Activated T-cell treated with anti-CD3 and anti-CD28 coated beads, Interleukin-2, amount 50 U/mL, for 1 hour (primary cell): Measurements from ENCODE around the gene SLC39A5.
"Not testable (repeated sequence)": the region's sequence is repeated elsewhere in the genome, so short reads cannot be mapped to it uniquely, and the experiment has no call there.

Source experiments
- DNase-seq: peaks from one replicate; pipeline ENCODE4 v3.0.0-alpha.2; 2020

SLC39A5 gene

DNA sequence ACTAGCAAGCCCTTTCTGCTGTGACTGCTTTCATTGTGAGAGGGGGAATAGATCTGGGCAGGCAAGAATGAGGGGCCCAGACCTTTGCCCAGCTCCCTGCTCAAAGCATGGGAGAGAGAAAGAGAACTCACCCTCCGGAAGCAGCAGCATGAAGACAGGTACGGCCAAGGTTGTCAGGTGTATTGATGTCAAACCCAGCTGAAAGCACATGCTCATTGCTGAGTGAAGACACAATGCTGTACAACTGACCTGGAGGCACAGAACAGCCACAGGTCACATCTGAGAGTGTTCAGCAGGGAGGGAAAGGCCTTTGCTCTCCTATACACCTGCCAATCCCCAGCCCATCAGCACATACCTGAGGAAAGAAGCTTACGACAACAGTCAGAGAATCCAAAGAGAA lies 22.8 kb downstream of the SLC39A5 start:
- no peak for DNase-seq

DNA sequence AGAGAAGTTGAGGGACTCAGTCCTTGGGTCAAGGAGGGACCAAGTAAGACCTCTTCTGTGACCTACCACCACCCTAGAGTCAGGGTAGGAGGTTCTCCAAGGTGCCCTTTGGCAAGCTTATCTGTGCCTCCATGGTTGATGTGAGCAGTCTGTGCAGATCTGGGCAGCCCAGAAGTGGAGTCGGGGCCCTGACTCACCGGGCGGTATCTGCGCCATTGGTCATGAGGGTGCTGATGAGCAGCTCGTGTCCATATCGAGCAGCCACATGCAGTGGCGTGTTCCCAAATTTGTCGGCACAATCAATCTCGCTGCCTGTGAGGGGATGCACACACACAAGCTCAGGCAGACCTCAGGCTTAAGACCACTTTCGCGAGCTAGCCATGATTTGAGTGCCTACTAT lies 23.2 kb downstream of the SLC39A5 start:
- DNase-seq, result no peak

DNA sequence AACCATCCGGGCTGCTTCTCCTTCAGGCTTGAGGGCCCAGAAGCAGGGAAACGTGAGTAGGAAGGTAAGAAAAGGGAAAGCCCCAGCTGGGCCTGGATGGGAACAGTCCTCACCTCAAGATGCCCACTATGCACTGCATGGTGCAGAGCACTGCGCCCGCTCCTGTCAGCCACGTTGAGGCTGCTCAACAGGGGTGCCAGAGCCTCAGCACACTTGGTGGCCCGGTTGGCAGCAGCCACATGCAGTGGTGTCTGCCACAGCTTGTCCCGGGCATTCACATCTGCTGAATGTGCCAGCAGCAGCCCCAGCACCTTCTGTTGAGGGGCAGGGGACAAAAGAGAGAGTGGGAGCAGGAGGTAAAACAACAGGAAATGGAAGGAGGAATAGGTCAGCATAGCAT lies 25.8 kb downstream of the SLC39A5 start:
- DNase-seq, result no peak

DNA sequence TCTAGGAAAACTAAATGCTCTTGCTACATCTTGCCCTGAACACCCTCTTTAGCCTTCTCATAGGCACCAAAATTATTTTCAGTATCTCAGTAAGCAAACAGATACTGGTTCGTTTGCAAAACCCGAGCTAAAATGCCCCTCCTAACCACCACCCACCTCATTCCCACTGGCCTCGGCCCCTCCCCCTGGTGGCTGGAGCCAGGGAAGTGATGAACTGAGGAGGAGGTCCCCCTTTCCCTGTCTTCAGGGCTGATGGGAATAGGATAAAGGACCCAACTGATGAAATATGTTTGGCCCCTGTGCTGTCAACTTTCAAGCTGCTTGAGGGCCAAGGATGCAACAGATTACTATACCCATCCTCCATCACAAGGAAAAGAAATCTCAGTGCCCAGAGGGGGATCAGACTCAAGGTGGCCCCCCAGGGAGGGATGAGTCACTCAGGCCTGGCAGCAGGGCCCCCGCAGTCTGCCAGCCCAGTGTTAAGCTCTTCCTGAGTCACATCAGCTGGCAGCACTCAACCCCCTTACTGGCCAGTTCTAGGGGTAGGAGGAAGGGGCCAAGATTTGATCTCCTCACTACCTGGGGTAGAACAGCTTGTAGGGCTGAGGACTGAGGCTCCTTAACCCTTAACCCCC lies 26.6 kb downstream of the SLC39A5 start:
- DNase-seq, result no peak

DNA sequence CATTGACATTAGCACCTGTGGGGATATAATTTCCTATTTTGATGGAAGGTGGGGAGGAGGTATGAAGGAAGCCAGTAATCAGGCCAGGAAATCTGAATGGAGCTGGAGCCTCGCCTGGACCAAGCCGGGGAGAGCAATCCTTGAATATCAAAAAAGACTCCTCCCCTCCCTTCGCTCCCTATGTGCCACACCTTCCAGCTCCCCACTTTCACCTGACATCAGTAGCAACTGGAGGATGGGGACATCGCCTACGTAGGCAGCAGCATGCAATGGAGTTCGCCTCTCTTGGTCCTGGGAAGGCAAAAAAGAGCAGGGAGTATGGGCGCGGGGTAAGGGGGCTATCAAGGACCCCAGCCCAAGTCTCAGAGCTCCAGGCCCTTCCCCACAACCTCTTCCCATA lies 27.2 kb downstream of the SLC39A5 start:
- DNase-seq, result no peak

DNA sequence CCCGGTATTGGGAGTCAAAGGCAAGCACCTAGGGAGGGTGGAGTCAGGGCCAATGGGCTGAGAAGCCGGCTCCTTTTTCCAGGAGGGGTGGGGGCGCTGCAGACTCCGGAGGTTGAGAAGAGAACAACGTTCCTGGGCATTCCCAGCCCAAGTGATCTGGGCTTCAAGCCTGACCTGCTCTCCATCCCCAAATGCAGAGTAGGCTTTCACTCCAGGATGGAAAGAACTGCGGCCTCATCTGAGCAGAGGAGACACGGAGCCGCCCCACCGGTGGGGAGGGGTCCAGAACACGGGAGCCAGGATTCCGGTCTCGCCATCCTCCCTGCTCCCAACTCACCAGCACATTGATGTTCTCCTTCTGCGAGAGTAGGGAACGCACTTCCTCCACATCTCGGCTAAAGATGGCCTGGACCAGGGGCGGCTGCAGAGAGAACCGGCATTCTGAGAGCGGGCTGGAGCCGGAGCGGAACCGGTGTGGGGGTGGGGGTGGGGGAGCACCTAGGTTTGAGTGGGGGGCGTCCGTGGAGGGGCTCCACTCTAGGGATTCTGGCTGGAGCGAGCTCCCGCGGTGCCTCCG lies 27.7 kb downstream of the SLC39A5 start:
- no peak for DNase-seq

DNA sequence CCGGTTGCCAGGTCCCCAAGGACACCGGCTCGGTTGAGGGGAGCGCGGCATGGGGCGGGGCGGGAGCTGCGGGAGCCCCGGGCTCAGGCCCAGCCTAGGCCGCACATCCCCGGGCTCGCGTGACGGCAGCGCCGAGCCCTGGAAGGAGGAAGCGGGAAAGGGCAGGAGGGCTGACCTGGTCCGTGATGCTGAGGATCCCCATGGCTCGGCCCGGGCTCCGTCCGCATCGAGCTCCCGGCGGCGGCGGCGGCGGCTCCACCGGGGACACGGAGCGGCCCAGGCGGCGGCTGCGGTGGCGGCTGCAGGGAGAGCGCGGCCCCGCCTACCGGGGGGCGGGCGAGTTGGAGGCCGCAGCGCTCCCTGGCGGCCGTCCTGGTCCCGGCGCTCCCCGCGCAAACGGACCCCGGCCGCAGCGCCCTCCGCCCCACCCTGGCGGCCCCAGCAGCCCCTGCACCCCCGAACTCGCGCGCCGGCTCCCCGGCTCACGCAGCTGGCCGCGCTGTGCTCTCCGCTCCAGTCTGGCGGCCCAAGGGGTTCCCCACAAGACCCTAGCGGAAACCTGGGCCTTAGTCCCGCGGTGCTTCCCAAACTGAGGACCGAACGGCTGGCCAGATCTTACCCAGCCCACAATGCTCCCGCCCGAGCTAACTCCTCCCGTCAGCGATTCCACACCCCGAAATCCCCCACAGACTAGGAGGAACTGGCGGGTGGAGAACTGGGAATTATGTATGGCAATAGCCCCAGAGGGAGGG lies 28.4 kb downstream of the SLC39A5 start, which contains the start of gene ANKRD52:
Gene ANKRD52 (minus strand): TSS at position 317 of the 752 bp plus-strand sequence. CDS start 115 bp downstream, at position 202.
- DNase-seq, result peak; percentile 86

DNA sequence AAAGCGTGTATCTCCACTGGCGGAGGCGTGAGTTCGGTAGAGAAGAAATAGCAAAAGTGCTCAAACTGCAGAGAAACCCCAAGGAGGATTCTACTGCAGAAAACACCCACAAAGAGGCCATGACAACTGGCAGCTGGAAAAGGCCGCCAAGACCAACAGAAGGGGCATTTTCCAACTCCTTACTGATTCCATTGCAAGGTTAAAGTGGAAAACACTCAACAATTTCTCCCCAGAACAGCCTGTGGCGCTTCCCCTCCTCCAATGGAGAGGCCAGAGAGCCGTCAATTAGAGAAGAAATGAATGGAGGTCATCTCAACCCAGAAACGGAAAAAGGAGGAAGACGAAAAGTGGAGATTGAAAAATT lies 29.0 kb downstream of the SLC39A5 start:
- no peak for DNase-seq

DNA sequence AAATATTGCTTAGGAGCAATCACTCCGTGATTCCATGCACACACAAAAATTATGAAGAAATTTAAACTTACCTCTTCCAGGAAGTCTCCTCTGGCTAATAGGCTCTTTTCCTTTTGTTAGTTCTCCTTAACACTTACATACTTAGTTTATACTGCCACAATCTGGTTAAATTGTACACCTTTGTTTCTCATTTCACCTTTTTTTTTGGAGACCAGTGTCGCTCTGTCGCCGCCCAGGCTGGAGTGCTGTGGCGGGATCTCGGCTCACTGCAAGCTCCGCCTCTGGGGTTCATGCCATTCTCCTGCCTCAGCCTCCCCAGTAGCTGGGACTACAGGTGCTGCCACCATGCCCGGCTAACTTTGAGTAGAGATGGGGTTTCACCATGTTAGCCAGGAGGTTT lies 30.5 kb downstream of the SLC39A5 start:
- no peak for DNase-seq

DNA sequence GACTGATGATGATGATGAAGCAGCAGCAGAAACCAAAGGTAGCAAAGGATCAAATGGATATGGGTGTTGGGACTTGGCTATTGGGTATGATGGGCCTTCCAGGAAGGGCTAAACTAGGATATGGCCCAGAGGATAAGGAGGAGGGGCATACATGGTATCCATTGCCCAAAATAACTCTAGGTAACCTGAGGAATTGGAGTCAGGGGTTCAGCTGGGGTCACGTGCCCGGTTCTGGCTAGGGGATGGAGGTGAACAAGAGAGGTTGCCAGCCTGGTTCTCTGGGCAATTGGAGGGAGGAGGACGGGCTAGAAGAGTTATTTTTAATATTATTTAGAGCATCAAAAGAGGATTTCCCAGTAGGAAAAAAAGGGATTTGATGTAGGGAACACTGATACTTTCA lies 31.1 kb downstream of the SLC39A5 start:
- DNase-seq, result no peak

DNA sequence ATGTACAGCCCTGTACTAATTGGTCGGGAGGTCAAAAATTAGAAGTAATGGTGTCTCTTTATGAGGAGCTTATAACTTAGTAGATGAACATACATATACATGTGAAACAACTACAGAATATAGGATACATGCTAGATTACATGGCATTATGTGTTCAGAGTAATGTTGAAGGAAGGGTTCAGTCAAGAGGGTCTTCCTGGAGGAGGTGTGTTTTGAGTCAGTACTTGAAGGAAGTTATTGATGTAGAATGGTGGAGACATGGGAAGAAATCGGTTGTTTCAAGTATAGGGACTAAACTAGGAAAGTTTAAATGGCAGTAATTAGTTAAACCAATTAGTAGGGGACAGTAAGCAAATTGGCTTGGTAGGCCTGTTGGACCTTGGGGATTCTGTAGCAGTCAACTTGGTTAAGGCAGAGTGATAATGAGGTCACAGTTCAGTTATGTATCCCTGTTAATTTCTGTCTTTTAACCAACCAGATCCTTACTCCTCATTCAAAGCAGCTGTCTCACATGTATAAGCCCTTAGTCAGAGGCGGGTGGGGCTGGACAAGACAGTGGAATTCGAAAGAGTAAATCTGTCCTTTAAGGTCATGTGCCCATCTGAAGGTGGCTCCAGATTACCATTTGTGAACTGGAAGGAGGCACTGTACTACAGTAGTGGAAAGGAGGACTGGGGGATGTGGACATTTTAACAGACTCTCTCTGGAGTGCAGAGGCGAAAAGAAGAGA lies 31.8 kb downstream of the SLC39A5 start:
- DNase-seq, result no peak

DNA sequence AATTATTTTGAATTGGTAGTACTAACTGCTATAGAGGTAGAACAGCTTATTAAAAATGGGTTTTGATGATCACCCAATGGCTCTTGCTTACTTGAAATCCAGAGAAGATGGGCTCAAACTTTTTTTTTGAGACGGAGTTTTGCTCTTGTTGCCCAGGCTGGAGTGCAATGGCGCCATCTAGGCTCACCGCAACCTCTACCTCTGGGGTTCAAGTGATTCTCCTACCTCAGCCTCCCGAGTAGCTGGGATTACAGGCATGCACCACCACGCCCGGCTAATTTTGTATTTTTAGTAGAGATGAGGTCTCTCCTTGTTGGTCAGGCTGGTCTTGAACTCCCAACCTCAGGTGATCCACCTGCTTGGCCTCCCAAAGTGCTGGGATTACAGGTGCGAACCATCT lies 33.1 kb downstream of the SLC39A5 start:
- not testable (repeated sequence) for DNase-seq

DNA sequence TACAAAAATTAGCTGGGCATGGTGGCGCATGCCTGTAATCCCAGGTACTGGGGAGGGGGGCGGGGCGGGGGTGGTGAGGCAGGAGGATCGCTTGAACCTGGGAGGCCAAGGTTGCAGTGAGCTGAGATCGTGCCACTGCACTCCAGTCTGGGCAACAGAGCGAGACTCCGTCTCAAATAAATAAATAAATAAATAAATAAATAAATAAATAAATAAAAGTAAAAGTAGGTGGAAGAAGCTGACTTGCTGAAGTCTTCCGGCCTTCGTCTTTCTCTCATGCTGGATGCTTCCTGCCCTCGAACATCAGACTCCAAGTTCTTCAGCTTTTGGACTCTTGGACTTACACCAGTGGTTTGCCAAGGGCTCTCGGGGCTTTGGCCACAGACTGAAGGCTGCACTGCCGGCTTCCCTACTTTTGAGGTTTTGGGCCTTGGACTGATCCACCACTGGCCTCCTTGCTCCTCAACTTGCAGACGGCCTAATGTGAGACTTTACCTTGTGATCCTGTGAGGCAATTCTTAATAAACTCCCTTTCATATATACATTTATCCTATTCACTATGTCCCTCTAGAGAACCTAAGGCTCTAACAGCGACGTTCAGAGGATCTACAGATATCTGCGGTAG lies 36.3 kb downstream of the SLC39A5 start:
- DNase-seq, result not testable (repeated sequence)

DNA sequence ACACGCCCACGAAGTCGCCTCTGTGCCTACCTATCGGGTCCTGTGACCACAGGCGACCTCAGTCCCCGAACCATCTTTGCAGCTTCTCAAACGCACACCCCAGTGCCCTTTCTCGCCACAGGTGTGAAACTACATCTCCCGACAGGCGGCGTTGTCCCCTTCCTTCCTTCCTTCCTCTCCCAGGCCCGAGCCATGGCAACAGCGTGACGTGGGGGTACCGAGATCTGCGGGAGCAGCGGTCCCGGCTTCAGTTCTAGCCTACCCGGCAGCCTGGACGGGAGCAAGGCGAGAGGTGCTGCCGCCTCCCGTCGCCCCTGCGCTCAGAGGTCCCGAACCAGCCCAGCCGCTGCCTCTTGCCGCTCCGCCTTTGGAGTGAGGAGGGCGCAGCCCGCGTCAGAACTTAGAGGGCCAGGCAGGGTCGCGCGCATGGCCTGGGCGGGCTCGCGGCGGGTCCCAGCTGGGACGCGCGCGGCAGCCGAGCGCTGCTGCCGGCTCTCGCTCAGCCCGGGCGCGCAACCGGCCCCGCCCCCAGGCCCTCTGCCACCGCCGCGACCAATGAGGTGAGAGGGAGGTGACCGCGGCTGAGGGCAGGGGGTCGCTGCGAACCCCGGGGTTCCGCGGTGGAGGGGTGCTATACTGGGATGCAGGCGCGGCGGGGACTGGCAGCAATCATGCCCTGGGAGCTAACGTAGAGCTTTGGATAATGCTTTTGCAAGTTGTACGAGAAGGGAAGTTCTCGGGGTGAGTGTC lies 37.0 kb downstream of the SLC39A5 start, which contains the start of gene COQ10A:
Gene COQ10A (plus strand): TSS at position 250 of the 750 bp plus-strand sequence. CDS start 177 bp downstream, at position 427.
- DNase-seq, result peak; percentile 90

DNA sequence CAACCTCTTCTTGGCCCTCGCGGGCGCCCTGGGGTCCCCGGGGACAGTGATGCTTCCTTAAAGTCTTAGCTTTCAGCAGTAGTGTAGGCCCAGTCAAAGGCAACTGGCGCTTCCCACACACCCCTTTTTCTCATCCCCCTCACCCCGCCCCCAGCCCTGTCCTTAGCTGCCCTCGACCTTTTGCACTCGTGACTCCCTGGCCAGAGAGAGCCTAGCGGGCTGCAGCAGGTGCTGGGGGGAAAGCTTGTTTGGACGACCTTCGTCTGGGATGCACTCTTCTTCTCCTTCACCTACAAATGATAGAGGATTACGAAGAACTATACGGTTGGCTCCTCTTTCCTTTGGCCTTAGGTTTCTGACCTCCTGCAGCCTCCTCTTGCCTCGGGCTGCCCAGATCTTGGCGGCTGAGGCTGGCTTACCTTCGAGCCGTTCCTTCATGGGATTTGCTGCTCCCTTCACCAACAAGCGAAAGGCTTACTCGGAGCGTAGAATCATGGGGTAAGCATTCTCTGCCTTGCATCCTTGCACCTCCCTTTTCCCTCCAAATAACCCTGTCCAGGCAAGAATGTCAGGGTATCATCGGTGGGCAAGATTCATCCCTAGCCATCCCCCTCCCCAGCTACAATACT lies 37.7 kb downstream of the SLC39A5 start:
- DNase-seq, result no peak

DNA sequence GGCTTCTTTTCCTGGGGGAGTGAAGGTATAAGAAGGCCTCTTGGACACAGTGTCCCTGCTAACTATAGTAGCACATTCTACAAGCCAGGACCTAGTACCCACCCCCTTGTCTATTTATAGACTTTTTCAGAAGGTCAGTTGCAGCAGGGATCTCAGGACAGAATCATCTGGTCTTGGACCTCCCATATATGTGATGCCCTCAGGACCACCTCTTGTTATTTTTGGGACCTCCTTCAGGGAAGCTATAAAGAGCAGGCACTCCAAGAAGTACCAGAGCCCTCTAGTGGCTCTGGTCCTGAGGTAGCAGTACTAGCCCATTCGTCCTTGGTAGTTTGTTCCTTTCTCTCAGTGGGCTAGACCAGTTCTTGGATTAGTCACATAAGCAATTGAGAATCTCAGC lies 41.2 kb downstream of the SLC39A5 start:
- no peak for DNase-seq

DNA sequence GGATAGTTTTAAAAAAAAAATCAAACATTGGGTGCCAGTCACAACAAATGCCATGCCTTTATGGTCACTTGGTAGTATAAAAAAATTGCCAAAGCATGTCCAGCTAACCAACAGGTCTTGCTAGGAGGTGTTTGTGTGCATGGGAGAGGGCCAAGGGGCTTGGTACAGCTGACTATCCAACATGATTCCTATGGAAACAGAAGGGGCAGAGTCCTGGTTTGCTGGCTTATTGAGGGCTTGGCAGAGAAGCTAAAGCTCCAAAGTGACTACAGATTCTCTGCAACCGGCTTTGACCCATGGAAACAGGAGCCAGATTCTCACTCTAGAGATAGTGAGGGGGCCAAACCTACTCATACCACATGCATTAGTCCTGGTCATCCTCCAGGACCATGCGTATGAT lies 42.6 kb downstream of the SLC39A5 start:
- DNase-seq, result not testable (repeated sequence)

DNA sequence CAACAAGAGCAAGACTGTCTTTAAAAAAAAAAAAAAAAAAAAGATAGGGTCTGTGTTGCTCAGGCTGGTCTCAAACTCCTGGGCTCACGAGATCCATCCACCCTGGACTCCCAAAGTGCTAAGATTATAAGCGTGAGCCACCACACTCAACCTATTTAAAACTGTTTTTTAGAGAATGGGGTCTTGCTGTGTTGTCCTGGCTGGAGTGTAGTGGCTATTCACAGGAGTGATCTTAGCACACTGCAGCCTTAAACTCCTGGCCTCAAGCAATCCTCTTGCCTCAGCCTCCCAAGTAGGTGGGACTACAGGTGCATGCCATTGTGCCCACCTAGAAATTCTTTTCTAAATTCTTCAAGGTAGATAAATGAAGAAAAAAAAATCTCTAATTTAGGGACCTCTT lies 44.4 kb downstream of the SLC39A5 start:
- no peak for DNase-seq

DNA sequence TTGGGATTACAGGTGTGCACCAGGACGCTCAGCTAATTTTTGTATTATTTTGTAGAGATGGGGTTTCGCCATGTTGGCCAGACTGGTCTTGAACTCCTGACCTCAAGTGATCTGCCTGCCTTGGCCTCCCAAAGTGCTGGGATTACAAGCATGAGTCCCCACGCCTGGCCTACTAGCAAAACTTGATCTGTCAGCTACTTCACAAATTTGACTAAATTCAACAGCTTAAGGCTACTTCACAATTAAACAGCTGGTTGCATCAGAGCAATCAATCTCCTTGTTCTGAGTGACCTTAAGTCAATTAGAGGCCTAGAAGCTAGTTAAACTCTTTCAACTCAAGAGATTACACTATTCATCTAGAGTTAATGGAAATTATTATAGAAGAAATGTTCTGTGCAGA lies 49.1 kb downstream of the SLC39A5 start:
- DNase-seq, result no peak

DNA sequence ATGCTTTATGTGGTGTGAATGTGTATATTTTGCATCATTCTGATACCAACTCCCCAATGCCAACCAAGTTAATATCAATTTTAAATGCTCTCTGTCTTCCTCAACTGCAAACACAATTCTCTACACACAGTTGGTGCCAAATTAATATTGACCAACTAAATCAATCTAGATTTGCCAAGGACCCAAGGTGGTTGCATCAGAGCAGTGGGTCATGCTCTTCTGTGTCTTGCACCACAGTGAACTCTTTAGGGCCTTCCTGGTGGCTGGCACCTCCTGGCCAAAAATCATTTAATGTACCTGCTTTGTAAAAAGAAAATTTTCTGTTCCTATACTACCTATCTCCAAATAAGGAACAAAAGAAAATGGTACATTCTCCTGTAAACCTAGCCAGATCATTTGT lies 51.0 kb downstream of the SLC39A5 start:
- no peak for DNase-seq

DNA sequence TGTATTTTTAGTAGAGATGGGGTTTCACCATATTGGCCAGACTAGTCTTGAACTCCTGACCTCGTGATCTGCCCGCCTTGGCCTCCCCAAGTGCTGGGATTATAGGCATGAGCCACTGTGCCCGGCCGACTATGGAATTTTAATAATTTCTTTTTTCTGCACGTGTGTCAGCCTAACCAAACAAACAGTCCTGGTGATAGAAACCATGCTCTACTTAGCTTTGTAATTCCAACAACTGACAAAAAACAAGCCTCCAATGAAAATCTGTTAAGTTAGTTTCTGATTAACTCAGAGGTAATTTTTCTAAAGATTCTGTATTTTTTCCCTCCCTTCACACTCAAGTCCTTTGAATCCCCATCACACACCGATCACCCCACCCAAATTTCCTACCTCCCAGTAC lies 52.2 kb downstream of the SLC39A5 start:
- DNase-seq, result no peak

DNA sequence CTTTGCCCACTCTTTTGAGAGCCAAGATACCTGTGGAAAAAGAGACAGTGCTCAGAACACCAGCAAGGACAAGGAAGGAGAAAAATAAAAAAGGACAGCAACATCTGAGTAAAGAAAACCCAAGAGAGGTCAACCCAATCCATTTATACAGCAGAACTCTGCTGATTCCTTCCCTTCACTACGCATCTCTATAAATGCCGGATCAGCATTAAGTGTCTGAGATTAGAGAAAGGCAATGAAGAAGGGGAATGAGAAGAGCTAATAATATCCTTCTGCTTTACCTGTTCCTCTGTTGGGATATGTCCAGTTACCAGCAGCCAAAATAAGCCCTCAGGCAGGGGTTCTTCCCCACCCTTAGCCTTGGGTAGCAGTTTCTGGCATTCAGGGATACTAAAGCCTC lies 52.7 kb downstream of the SLC39A5 start:
- DNase-seq, result no peak
